GM19239 (cell line): ENCODE measurements around the gene RBMX.
"Not testable (repeated sequence)": the region's sequence is repeated elsewhere in the genome, so short reads cannot be mapped to it uniquely, and the experiment has no call there.

Source experiments
- DNase-seq: peaks from one replicate; pipeline ENCODE4 v3.0.0; 2011; ENCODE audit warnings: low spot score; ENCODE audit not compliant: insufficient read length
- FAIRE-seq: peaks from 2 replicates; lab custom pipeline; 2011; peaks lifted over from hg19 to GRCh38; lab: Jason Lieb, UNC

RBMX gene

GRCh38 chrX:136880452-136881013, at the start of gene RBMX:
Gene RBMX, minus strand, starts transcription at chrX:136880725. Its CDS starts 1,298 bp downstream, at chrX:136879427.
- FAIRE-seq (peak; percentile 88), DNase-seq (peak; percentile 42)

GRCh38 chrX:136921438-136921837, 40.9 kb upstream of the RBMX start:
- not testable (repeated sequence) for DNase-seq, FAIRE-seq

GRCh38 chrX:136920001-136920400, 39.5 kb upstream of the RBMX start:
- FAIRE-seq (no peak), DNase-seq (no peak)

- FAIRE-seq: no peak
- DNase-seq: no peak
These were observed 36.3 kb upstream of the RBMX start for GRCh38 chrX:136916827-136917226.

- not testable (repeated sequence) for FAIRE-seq, DNase-seq
These were observed 31.1 kb upstream of the RBMX start for GRCh38 chrX:136911661-136912060.

GRCh38 chrX:136911253-136911652, 30.7 kb upstream of the RBMX start:
- peak; percentile 31 for FAIRE-seq
- DNase-seq: no peak

GRCh38 chrX:136910565-136911035, 30.1 kb upstream of the RBMX start:
- DNase-seq (no peak), FAIRE-seq (no peak)

GRCh38 chrX:136909706-136910564, 29.4 kb upstream of the RBMX start:
- FAIRE-seq (peak; percentile 100), DNase-seq (peak; percentile 18)

GRCh38 chrX:136909119-136909705, 28.7 kb upstream of the RBMX start:
- FAIRE-seq: no peak
- peak; percentile 53 for DNase-seq

GRCh38 chrX:136907621-136908020, 27.1 kb upstream of the RBMX start:
- FAIRE-seq: peak; percentile 66
- DNase-seq: no peak

- DNase-seq (no peak), FAIRE-seq (no peak)
These were observed 26.5 kb upstream of the RBMX start for GRCh38 chrX:136906921-136907510.

GRCh38 chrX:136904067-136904466, 23.5 kb upstream of the RBMX start:
- not testable (repeated sequence) for FAIRE-seq, DNase-seq

- DNase-seq, FAIRE-seq: not testable (repeated sequence)
These were observed 19.5 kb upstream of the RBMX start for GRCh38 chrX:136900071-136900470.

- FAIRE-seq: no peak
- DNase-seq: no peak
These were observed 18.7 kb upstream of the RBMX start for GRCh38 chrX:136899221-136899620.

GRCh38 chrX:136898752-136899151, 18.2 kb upstream of the RBMX start:
- DNase-seq, FAIRE-seq: not testable (repeated sequence)

GRCh38 chrX:136896121-136896914, 15.8 kb upstream of the RBMX start:
- DNase-seq (no peak), FAIRE-seq (peak; percentile 69)

- no peak for DNase-seq
These were observed 11.9 kb upstream of the RBMX start for GRCh38 chrX:136892412-136892811.

GRCh38 chrX:136890596-136890995, 10.1 kb upstream of the RBMX start:
- not testable (repeated sequence) for DNase-seq, FAIRE-seq

More at GRCh38 chrX:136892412-136892811, 11.9 kb upstream of the RBMX start:
- no peak for FAIRE-seq

GRCh38 chrX:136889269-136889668, 8.7 kb upstream of the RBMX start:
- no peak for FAIRE-seq
- DNase-seq: no peak

- FAIRE-seq: peak; percentile 67
These were observed 498 bp downstream of the RBMX start for GRCh38 chrX:136880003-136880451.

More at GRCh38 chrX:136880003-136880451, 498 bp downstream of the RBMX start:
- no peak for DNase-seq
